Caco-2 (cell line): ENCODE measurements around the gene HDAC4. TPM values are rescaled to one million over a fixed set of nuclear protein-coding genes. Genes with fewer than 3 reads are reported as not detected.

Experiments
- BruUV-seq: library from RNA; stranded (reverse); fragments of 400-500 nt; replicated peaks from 2 replicates; lab custom pipeline; 2021; lab: Mats Ljungman, UMichigan
- CTCF ChIA-PET: fragments of 300-600 bp; sonication (Branson Sonifier 250); formaldehyde crosslinking; loops from one replicate; lab custom pipeline; 2022; ENCODE audit warnings: antibody characterized with exemption; lab: Charles Lee
- POLR2A ChIA-PET: fragments of 300-600 bp; sonication (Branson Sonifier 250); formaldehyde crosslinking; loops from one replicate; lab custom pipeline; 2022; ENCODE audit warnings: antibody characterized with exemption; lab: Charles Lee
- DNase-seq, 2 experiments: peaks; one replicate each; pipeline versions ENCODE4 v3.0.0 to v3.0.0-alpha.2; 2020 to 2022
- H3K27me3 ChIP-seq: replicated peaks from 2 replicates; pipeline ENCODE4 v1.6.0; 2011; ENCODE audit warnings: low read length; ENCODE audit not compliant: control insufficient read depth, insufficient read depth
- H3K36me3 ChIP-seq: 2 replicates; pipeline ENCODE4 v1.5.1; 2011; ENCODE audit warnings: low read length; ENCODE audit not compliant: control insufficient read depth, insufficient read depth
- H3K4me1 ChIP-seq: fragments of 250-450 bp; sonication (Bioruptor Pico); 2 replicates; pipeline ENCODE4 v1.5.1; 2020; ENCODE audit warnings: mild to moderate bottlenecking
- H3K4me3 ChIP-seq: 2 replicates; pipeline ENCODE4 v1.5.1; 2011; ENCODE audit warnings: low read depth, mild to moderate bottlenecking, control low read depth, low read length
- H3K9me3 ChIP-seq: fragments of 250-450 bp; sonication (Bioruptor Pico); 2 replicates; pipeline ENCODE4 v1.5.1; 2020; ENCODE audit warnings: mild to moderate bottlenecking, moderate library complexity
- H3K27ac Mint-ChIP-seq: one replicate; pipeline ENCODE4 v1.8.0; 2022; ENCODE audit warnings: mixed read lengths; ENCODE audit not compliant: unreplicated experiment
- H3K27me3 Mint-ChIP-seq: one replicate; pipeline ENCODE4 v1.8.0; 2022; ENCODE audit warnings: mixed read lengths; ENCODE audit not compliant: insufficient read depth, unreplicated experiment
- H3K36me3 Mint-ChIP-seq: one replicate; pipeline ENCODE4 v1.8.0; 2022; ENCODE audit warnings: mild to moderate bottlenecking, mixed read lengths; ENCODE audit not compliant: insufficient read depth, unreplicated experiment
- H3K4me1 Mint-ChIP-seq: one replicate; pipeline ENCODE4 v1.8.0; 2022; ENCODE audit warnings: low read depth, mixed read lengths; ENCODE audit not compliant: unreplicated experiment
- H3K4me3 Mint-ChIP-seq: one replicate; pipeline ENCODE4 v1.8.0; 2022; ENCODE audit warnings: mild to moderate bottlenecking, moderate library complexity, mixed read lengths; ENCODE audit not compliant: unreplicated experiment
- H3K9me3 Mint-ChIP-seq: one replicate; pipeline ENCODE4 v1.8.0; 2022; ENCODE audit warnings: mixed read lengths; ENCODE audit not compliant: unreplicated experiment
- CTCF ChIP-seq, 2 experiments: fragments of 200-600 bp in 1 of 2; IDR thresholded peaks; 1 replicate in 1 of 2; 2 replicates in 1 of 2; pipeline versions ENCODE4 v1.5.1 to v1.8.0; 2011 to 2022; ENCODE audit warnings: antibody characterized with exemption in 1 of 2, control low read depth in 1 of 2, inconsistent platforms in 1 of 2, low read depth in 1 of 2, low read length in 1 of 2, mild to moderate bottlenecking in 1 of 2, moderate library complexity in 1 of 2; ENCODE audit not compliant: insufficient read depth in 1 of 2, severe bottlenecking in 1 of 2, unreplicated experiment in 1 of 2
- intact Hi-C: fragments of 100-400 bp; cut with micrococcal nuclease; formaldehyde crosslinking; loops from one replicate; pipeline ENCODE4 v1.10.0; 2022; ENCODE audit not compliant: unreplicated experiment
- total RNA-seq: library from RNA; stranded (reverse); gene quantifications from 2 replicates; pipeline ENCODE4 v1.2.3, GENCODE V29; 2022

Gene HDAC4
- total RNA-seq, 1 experiment from 2014 or later: 15.5 TPM

DNA sequence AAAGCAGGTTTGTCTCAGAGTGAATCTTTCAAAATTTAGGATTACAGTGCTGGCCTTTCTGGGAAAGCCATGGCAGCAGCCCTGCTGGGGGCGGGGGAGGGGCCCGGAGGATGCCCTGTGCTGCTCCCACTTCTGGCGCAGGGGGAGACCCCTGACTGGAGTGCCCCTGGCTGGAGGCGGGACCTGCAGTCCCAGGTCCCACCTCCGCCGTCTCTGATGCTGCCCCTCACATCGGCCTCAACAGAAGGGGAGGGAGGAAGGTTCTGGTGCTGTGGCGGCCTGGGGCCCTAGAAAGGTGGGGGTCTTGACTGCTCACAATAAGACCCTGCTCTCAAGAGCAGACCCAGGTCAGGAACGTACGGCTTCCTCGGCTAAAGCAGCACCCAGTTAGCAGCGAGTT lies 336.6 kb downstream of the HDAC4 start:
- intact Hi-C loops: no loop called here
- no peaks in the 10 kb centered on the region for H3K27me3 ChIP-seq
- DNase-seq: no peak
- no peak overlapping the region for H3K27ac Mint-ChIP-seq
- no peak overlapping the region for H3K4me3 Mint-ChIP-seq
- POLR2A ChIA-PET: no interaction called here
- H3K9me3 ChIP-seq: no peaks in the 10 kb centered on the region
- TF ChIP-seq CTCF (IDR thresholded peaks at IDR 0.05; ENCODE audit: insufficient read depth in 1 of 2, low read depth in 1 of 2, low read length in 1 of 2, severe bottlenecking in 1 of 2, unreplicated experiment in 1 of 2): no peak
- CTCF ChIA-PET: no interaction called here
- no peaks in the 10 kb centered on the region for H3K9me3 Mint-ChIP-seq
- BruUV-seq: no TSS peak
- H3K4me1 ChIP-seq: no peaks in the 10 kb centered on the region
- H3K36me3 Mint-ChIP-seq: no peaks in the 10 kb centered on the region
- H3K36me3 ChIP-seq: no peaks in the 10 kb centered on the region
- H3K4me3 ChIP-seq: no peak overlapping the region
- no peaks in the 10 kb centered on the region for H3K4me1 Mint-ChIP-seq
- H3K27me3 Mint-ChIP-seq: no peaks in the 10 kb centered on the region

- CTCF ChIA-PET: no interaction called here
- Mint-ChIP-seq H3K4me3 (no peak overlapping the region), H3K27ac (no peak overlapping the region), H3K9me3 (no peaks in the 10 kb centered on the region), H3K27me3 (no peaks in the 10 kb centered on the region), H3K36me3 (no peaks in the 10 kb centered on the region), H3K4me1 (no peaks in the 10 kb centered on the region)
- no peak for TF ChIP-seq CTCF (IDR thresholded peaks at IDR 0.05; ENCODE audit: insufficient read depth in 1 of 2, low read depth in 1 of 2, low read length in 1 of 2, severe bottlenecking in 1 of 2, unreplicated experiment in 1 of 2)
- H3K9me3 ChIP-seq: no peaks in the 10 kb centered on the region
- H3K4me1 ChIP-seq: no peaks in the 10 kb centered on the region
- no peaks in the 10 kb centered on the region for H3K36me3 ChIP-seq
- no peak overlapping the region for H3K4me3 ChIP-seq
- POLR2A ChIA-PET: no interaction called here
- H3K27me3 ChIP-seq: no peaks in the 10 kb centered on the region
- intact Hi-C loops: no loop called here
- DNase-seq: no peak
- no TSS peak for BruUV-seq
Observed at GRCh38 chr2:239062743-239063142, 338.1 kb downstream of the HDAC4 start.

GRCh38 chr2:239061824-239062570 lies 338.8 kb downstream of the HDAC4 start:
- no peak for DNase-seq
- no TSS peak for BruUV-seq
- no peaks in the 10 kb centered on the region for H3K36me3 ChIP-seq
- CTCF ChIA-PET: no interaction called here
- Mint-ChIP-seq H3K27ac (no peak overlapping the region), H3K9me3 (no peaks in the 10 kb centered on the region), H3K4me1 (no peaks in the 10 kb centered on the region), H3K36me3 (no peaks in the 10 kb centered on the region), H3K4me3 (no peak overlapping the region), H3K27me3 (no peaks in the 10 kb centered on the region)
- no peaks in the 10 kb centered on the region for H3K4me1 ChIP-seq
- no peak overlapping the region for H3K4me3 ChIP-seq
- intact Hi-C loops: no loop called here
- H3K27me3 ChIP-seq: no peaks in the 10 kb centered on the region
- TF ChIP-seq CTCF (IDR thresholded peaks at IDR 0.05; ENCODE audit: insufficient read depth in 1 of 2, low read depth in 1 of 2, low read length in 1 of 2, severe bottlenecking in 1 of 2, unreplicated experiment in 1 of 2): no peak
- POLR2A ChIA-PET: no interaction called here
- H3K9me3 ChIP-seq: no peaks in the 10 kb centered on the region
